ENCODE data around the gene THSD7B.

- no peak for TF ChIP-seq CTCF (IDR thresholded peaks at IDR 0.05)
- no peak for TF ChIP-seq POLR2A (IDR thresholded peaks at IDR 0.05)
Observed at GRCh38 chr2:136891100-136891499, 125.8 kb downstream of the THSD7B start.

All from Peyer's patch (tissue), 4 donors.